Stimulated activated naive CD8-positive, alpha-beta T cell treated with anti-CD3 and anti-CD28 coated beads, Interleukin-15, amount 100 ng/mL, for 72 hours (primary cell): ENCODE data around the gene KIRREL2.
"Not testable (repeated sequence)": the region's sequence is repeated elsewhere in the genome, so short reads cannot be mapped to it uniquely, and the experiment has no call there.

Experiments used
- ATAC-seq: fragments of 150-1000 bp; cut with Tn5 transposase; 2 replicates; pipeline ENCODE4 v1.10.0; 2021; ENCODE audit warnings: mild to moderate bottlenecking, moderate library complexity
- DNase-seq, 2 donors: peaks; one replicate each; pipeline ENCODE4 v3.0.0; 2021 to 2022
- H3K27ac Mint-ChIP-seq, 2 donors: one replicate each; pipeline ENCODE4 v1.8.0; 2022; ENCODE audit warnings: mild to moderate bottlenecking in 2 of 2, mixed read lengths in 2 of 2, moderate library complexity in 2 of 2
- H3K27me3 Mint-ChIP-seq: one replicate; pipeline ENCODE4 v1.8.0; 2022; ENCODE audit warnings: mixed read lengths
- H3K4me1 Mint-ChIP-seq: one replicate; pipeline ENCODE4 v1.8.0; 2022; ENCODE audit warnings: mild to moderate bottlenecking, mixed read lengths
- H3K4me3 Mint-ChIP-seq, 2 donors: one replicate each; pipeline ENCODE4 v1.8.0; 2022; ENCODE audit warnings: mild to moderate bottlenecking in 2 of 2, mixed read lengths in 2 of 2, moderate library complexity in 1 of 2
- H3K9me3 Mint-ChIP-seq, 2 donors: one replicate each; pipeline ENCODE4 v1.8.0; 2022; ENCODE audit warnings: mixed read lengths in 2 of 2

KIRREL2 gene

DNA sequence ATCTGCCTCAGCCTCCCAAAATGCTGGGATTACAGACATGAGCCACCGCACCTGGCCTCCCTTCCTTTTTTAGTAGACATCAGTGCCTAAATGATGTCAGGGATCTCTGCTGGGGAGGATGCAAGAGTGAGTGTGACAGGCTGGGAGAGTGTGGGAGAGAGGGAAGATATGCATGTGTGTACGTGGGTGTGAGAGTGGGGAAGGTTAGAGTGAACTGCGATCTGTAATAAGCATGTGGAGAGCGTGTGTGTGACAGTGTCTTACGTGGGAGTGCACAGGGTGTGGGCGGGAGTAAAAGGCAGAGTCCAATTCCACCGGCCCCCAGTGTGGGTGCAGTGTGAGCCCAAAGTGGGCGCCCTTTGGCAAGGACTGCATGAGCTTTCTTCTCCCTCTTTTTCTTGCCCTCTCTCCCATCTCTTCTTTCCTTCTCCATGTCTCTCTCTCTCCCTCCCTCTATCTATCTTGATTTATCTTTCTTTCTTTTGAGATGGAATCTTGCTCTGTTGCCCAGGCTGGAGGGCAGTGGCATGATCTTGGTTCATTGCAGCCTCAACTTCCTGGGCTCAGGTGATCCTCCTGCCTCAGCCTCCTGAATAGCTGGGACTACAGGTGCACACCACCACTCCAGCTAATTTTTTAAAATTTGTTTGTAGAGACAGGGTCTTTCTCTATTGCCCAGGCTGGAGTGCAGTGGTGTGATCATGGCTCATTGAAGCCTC lies 3.5 kb upstream of the KIRREL2 start:
- ATAC-seq = no peak
- Mint-ChIP-seq H3K4me3 (no peak overlapping the region), H3K4me1 (peaks cover 21% of the 10 kb centered on the region), H3K27ac (peak overlapping the region in 1 of 2 donors; percentile 21), H3K27me3 (peaks cover 85% of the 10 kb centered on the region), H3K9me3 (no peaks in the 10 kb centered on the region)
- no peak for DNase-seq

- Mint-ChIP-seq H3K27me3 (peaks cover 89% of the 10 kb centered on the region), H3K4me3 (peak overlapping the region in 1 of 2 donors; percentile 37), H3K27ac (no peak overlapping the region), H3K9me3 (no peaks in the 10 kb centered on the region), H3K4me1 (peaks cover 25% of the 10 kb centered on the region)
- no peak for DNase-seq
- no peak for ATAC-seq
Measured at GRCh38 chr19:35858311-35858710, 1.6 kb downstream of the KIRREL2 start.

DNA sequence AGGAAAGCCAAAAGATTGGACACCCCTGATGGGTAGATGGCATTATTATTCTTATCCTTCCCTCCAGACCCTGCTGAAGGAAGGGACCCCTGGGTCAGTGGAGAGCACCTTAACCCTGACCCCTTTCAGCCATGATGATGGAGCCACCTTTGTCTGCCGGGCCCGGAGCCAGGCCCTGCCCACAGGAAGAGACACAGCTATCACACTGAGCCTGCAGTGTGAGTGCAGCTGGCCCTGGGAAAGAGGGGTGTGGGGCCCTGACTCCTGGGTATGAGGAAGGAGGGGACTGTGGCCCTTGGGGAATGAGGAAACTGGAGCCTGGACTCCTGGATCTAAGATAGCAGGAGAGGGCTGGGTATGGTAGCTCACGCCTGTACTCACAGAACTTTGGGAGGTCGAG lies 2.7 kb downstream of the KIRREL2 start:
- Mint-ChIP-seq H3K4me3 (no peak overlapping the region), H3K27ac (no peak overlapping the region), H3K4me1 (peaks cover 25% of the 10 kb centered on the region), H3K27me3 (peaks cover 87% of the 10 kb centered on the region), H3K9me3 (no peaks in the 10 kb centered on the region)
- DNase-seq = no peak
- no peak for ATAC-seq

GRCh38 chr19:35860436-35860817 lies 3.7 kb downstream of the KIRREL2 start:
- H3K4me1 Mint-ChIP-seq = peaks cover 25% of the 10 kb centered on the region
- ATAC-seq (no peak), DNase-seq (no peak)
- H3K27me3 Mint-ChIP-seq = peaks cover 86% of the 10 kb centered on the region
- H3K27ac Mint-ChIP-seq = no peak overlapping the region
- H3K9me3 Mint-ChIP-seq = no peaks in the 10 kb centered on the region
- H3K4me3 Mint-ChIP-seq = no peak overlapping the region

DNA sequence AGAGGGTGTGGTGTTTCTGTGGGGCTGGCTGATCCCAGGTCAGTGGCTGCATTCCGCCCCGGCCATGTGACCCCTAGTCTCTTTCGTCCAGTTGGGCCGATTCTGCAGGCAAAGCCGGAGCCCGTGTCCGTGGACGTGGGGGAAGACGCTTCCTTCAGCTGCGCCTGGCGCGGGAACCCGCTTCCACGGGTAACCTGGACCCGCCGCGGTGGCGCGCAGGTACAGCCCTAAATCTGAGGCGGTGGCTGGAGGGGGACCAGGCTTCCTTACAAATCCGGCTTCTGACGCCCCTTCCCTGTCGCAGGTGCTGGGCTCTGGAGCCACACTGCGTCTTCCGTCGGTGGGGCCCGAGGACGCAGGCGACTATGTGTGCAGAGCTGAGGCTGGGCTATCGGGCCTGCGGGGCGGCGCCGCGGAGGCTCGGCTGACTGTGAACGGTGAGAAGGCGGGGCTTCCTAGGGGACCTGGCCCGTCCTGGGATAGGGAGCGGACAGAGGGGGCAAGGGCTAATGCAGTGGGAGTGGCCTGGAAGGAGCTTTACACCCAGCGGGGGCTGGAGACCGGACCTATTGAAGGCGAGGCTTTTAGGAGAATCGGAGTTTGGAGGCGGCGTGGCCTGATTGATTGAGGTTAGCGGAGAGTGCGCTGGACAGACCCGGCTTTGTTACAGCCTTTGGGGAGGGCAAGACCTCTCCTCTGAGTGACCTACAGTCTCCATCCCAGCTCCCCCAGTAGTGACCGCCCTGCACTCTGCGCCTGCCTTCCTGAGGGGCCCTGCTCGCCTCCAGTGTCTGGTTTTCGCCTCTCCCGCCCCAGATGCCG lies 4.3 kb downstream of the KIRREL2 start:
- peaks cover 86% of the 10 kb centered on the region for H3K27me3 Mint-ChIP-seq
- DNase-seq = no peak
- no peak overlapping the region for H3K27ac Mint-ChIP-seq
- peak overlapping the region in 1 of 2 donors; percentile 18 for H3K4me3 Mint-ChIP-seq
- peaks cover 25% of the 10 kb centered on the region for H3K4me1 Mint-ChIP-seq
- H3K9me3 Mint-ChIP-seq = no peaks in the 10 kb centered on the region
- ATAC-seq = no peak

- Mint-ChIP-seq H3K27me3 (peaks cover 90% of the 10 kb centered on the region), H3K4me3 (no peak overlapping the region), H3K4me1 (peaks cover 23% of the 10 kb centered on the region), H3K9me3 (no peaks in the 10 kb centered on the region), H3K27ac (no peak overlapping the region)
- ATAC-seq = no peak
- DNase-seq = no peak
Measured at GRCh38 chr19:35861640-35862160, 5.0 kb downstream of the KIRREL2 start.

GRCh38 chr19:35862528-35862927 lies 5.8 kb downstream of the KIRREL2 start:
- Mint-ChIP-seq H3K27me3 (peaks cover 91% of the 10 kb centered on the region), H3K27ac (no peak overlapping the region), H3K9me3 (no peaks in the 10 kb centered on the region), H3K4me1 (peaks cover 17% of the 10 kb centered on the region), H3K4me3 (no peak overlapping the region)
- ATAC-seq = no peak
- DNase-seq = no peak

DNA sequence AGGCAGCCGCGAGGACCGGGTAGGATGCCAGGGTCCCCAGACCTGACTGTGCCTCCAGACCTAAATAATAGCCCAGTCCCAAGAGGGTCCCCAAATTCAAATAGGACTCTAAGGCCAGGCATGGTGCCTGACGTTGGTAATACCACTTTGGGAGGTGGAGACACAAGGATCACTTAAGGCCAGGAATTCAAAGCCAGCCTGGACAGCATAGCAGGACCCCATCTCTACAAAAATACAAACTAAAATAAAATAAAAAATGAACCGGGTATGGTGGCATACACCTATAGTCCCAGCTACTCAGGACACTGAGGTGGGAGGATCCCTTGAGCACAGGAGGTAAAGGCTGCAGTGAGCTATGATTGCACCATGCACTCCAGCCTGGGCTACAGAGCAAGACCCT lies 6.3 kb downstream of the KIRREL2 start:
- Mint-ChIP-seq H3K4me3 (no peak overlapping the region), H3K9me3 (no peaks in the 10 kb centered on the region), H3K4me1 (peaks cover 17% of the 10 kb centered on the region), H3K27me3 (peaks cover 91% of the 10 kb centered on the region), H3K27ac (no peak overlapping the region)
- DNase-seq (no peak), ATAC-seq (no peak)

- Mint-ChIP-seq H3K4me1 (peaks cover 19% of the 10 kb centered on the region), H3K27me3 (peaks cover 82% of the 10 kb centered on the region), H3K27ac (peak within 1 kb of the TSS in 1 of 2 donors; percentile 10), H3K9me3 (no peaks in the 10 kb centered on the region), H3K4me3 (peak within 1 kb of the TSS; percentile 65 to 71)
- ATAC-seq (peak; percentile 74), DNase-seq (peak; percentile 57 to 60)
Measured at GRCh38 chr19:35868172-35868822, 11.6 kb downstream of the KIRREL2 start, which contains the start of gene APLP1. TSS of gene APLP1 (plus strand) at chr19:35868574. CDS start at chr19:35868637, 63 bp downstream.

- Mint-ChIP-seq H3K9me3 (no peaks in the 10 kb centered on the region), H3K27me3 (peaks cover 81% of the 10 kb centered on the region), H3K4me1 (peaks cover 19% of the 10 kb centered on the region), H3K4me3 (peak overlapping the region; percentile 65 to 71), H3K27ac (peak overlapping the region in 1 of 2 donors; percentile 10)
- ATAC-seq (peak; percentile 0), DNase-seq (no peak)
Measured at GRCh38 chr19:35868823-35869326, 12.2 kb downstream of the KIRREL2 start.

DNA sequence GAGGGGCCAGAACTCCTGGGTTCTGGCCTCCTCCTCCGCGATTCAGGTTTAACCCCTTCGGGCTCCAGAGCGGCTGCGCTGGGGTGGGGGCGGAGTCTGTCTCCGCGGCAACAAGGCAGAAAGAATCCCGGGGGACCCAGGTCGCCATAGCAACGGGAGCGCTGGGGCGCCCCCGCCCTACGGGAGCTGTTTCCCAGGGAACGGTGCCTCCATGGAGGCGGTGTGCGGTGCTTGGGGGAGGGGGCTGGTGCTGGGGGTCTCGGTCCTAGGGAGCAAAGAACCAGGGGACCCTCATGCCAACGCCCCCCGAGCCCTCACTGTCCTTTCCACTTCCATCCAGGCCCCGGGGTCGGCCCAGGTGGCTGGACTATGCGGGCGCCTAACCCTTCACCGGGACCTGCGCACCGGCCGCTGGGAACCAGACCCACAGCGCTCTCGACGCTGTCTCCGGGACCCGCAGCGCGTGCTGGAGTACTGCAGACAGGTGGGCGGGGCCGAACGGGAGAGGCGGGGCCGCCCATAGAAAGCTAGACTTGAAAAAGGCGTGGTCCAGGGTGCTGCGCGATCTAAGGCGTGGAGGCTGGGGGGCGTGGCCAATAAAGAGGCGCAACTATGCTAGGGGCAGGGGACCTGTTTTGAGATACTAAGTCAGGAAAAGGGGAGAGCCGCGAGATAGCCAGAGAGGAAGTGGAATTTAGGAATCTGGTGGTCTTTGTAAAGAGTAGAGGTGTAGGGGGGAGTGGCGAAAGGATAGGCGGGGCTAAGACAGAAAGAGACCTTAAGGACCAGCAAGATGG lies 12.8 kb downstream of the KIRREL2 start:
- H3K9me3 Mint-ChIP-seq = no peaks in the 10 kb centered on the region
- H3K4me3 Mint-ChIP-seq = peak overlapping the region; percentile 71 to 89
- ATAC-seq (peak; percentile 92), DNase-seq (peak; percentile 88 to 90)
- peaks cover 75% of the 10 kb centered on the region for H3K27me3 Mint-ChIP-seq
- peaks cover 19% of the 10 kb centered on the region for H3K4me1 Mint-ChIP-seq
- H3K27ac Mint-ChIP-seq = no peak overlapping the region

DNA sequence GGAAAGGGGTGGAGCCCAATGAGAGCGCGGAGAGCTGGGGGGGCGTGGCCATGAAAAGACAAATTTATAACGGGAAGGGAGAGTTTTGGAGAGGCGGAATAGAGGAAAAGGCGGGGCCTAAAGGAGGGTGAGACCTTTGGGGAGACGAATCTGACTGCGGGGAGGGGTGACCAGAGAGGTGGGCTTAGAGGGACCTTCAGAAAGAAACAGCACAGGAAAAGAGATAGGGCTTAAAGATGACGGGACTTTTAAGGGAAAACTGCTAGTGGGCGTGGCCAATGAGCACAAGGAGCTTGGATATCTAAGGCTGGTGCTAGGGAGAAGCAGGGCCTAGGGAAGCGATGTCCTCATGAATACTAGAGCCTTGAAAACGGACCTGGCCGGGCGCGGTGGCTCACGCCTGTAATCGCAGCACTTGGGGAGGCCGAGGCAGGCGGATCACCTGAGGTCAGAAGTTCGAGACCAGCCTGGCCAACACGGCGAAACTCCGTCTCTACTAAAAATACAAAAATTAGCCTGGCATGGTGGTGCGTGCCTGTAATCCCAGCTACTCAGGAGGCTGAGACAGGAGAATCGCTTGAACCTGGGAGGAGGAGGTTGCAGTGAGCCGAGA lies 13.5 kb downstream of the KIRREL2 start:
- ATAC-seq, H3K9me3 Mint-ChIP-seq, DNase-seq, H3K27ac Mint-ChIP-seq: not testable (repeated sequence)
- Mint-ChIP-seq H3K27me3 (peaks cover 68% of the 10 kb centered on the region), H3K4me1 (peaks cover 19% of the 10 kb centered on the region), H3K4me3 (peak overlapping the region; percentile 71 to 89)

GRCh38 chr19:35870798-35871197 lies 14.1 kb downstream of the KIRREL2 start:
- ATAC-seq = no peak
- H3K27me3 Mint-ChIP-seq = peaks cover 63% of the 10 kb centered on the region

GRCh38 chr19:35871611-35872010 lies 14.9 kb downstream of the KIRREL2 start:
- Mint-ChIP-seq H3K27me3 (peaks cover 55% of the 10 kb centered on the region), H3K4me1 (peaks cover 19% of the 10 kb centered on the region), H3K4me3 (no peak overlapping the region), H3K9me3 (no peaks in the 10 kb centered on the region), H3K27ac (no peak overlapping the region)
- no peak for ATAC-seq
- no peak for DNase-seq

More at GRCh38 chr19:35870798-35871197, 14.1 kb downstream of the KIRREL2 start:
- Mint-ChIP-seq H3K9me3 (no peaks in the 10 kb centered on the region), H3K4me3 (no peak overlapping the region), H3K27ac (no peak overlapping the region), H3K4me1 (peaks cover 19% of the 10 kb centered on the region)
- DNase-seq = no peak
